B cell (primary cell): Measurements from ENCODE around the gene MYO18A. TPM values are rescaled to one million over a fixed set of nuclear protein-coding genes. Genes with fewer than 3 reads are reported as not detected.

Source experiments
- ATAC-seq: fragments of 200-7000 bp; cut with Tn5 transposase; one replicate; pipeline ENCODE4 v1.10.0; 2021; ENCODE audit warnings: low read depth, mild to moderate bottlenecking, moderate number of reproducible peaks, moderate library complexity
- CTCF ChIA-PET: fragments of 350-600 bp; sonication (Branson Sonifier 250); formaldehyde crosslinking; loops from one replicate; lab custom pipeline; 2021; ENCODE audit warnings: antibody characterized with exemption, inconsistent platforms; lab: Charles Lee
- POLR2A ChIA-PET: fragments of 350-600 bp; sonication (Branson Sonifier 250); formaldehyde crosslinking; loops from one replicate; lab custom pipeline; 2021; ENCODE audit warnings: antibody characterized with exemption; lab: Charles Lee
- DNase-seq: peaks from one replicate; pipeline ENCODE4 v3.0.0; 2013
- H2AFZ ChIP-seq: 2 replicates; pipeline ENCODE4 v1.6.1; 2012; ENCODE audit warnings: mild to moderate bottlenecking, low read depth, low read length; ENCODE audit not compliant: insufficient read depth, poor library complexity, severe bottlenecking
- H3K27ac ChIP-seq, 2 donors: 1 replicate in 1 of 2; 2 replicates in 1 of 2; pipeline ENCODE4 v1.5.1; 2012 to 2013; ENCODE audit warnings: low read length in 2 of 2, mild to moderate bottlenecking in 2 of 2, moderate library complexity in 1 of 2
- H3K27me3 ChIP-seq, 4 experiments: fragments of 200-600 bp in 1 of 4; sonication (generic) in 1 of 4; replicated peaks in 1 of 4; 1 replicate in 2 of 4; 2 replicates in 2 of 4; pipeline versions ENCODE4 v1.6.1 to v1.7.0; 2013 to 2016; ENCODE audit warnings: low read length in 3 of 4, mild to moderate bottlenecking in 2 of 4, mixed read lengths in 1 of 4, moderate library complexity in 1 of 4; ENCODE audit not compliant: insufficient read depth in 4 of 4, control insufficient read depth in 3 of 4; ENCODE audit errors: control extremely low read depth in 1 of 4
- H3K36me3 ChIP-seq, 2 experiments: replicated peaks in 1 of 2; 1 replicate in 1 of 2; 2 replicates in 1 of 2; pipeline versions ENCODE4 v1.6.1 to v1.7.1; 2013; ENCODE audit warnings: low read length in 1 of 2; ENCODE audit not compliant: insufficient read depth in 2 of 2, control insufficient read depth in 1 of 2; ENCODE audit errors: control extremely low read depth in 1 of 2, extremely low read depth in 1 of 2
- H3K4me1 ChIP-seq, 2 donors: fragments of 200-600 bp in 1 of 2; sonication (generic) in 1 of 2; 1 replicate in 1 of 2; 2 replicates in 1 of 2; pipeline versions ENCODE4 v1.5.1 to v1.6.1; 2013 to 2017; ENCODE audit warnings: low read length in 2 of 2; ENCODE audit not compliant: control insufficient read depth in 2 of 2, insufficient read depth in 2 of 2
- H3K4me2 ChIP-seq: replicated peaks from 2 replicates; pipeline ENCODE3; 2012; ENCODE audit warnings: mild to moderate bottlenecking, low read depth, low read length; ENCODE audit not compliant: poor library complexity, severe bottlenecking
- H3K4me3 ChIP-seq, 5 experiments: fragments of 200-600 bp in 1 of 5; sonication (generic) in 1 of 5; 1 replicate in 3 of 5; 2 replicates in 2 of 5; pipeline versions ENCODE4 v1.5.1 to v1.7.0; 2011 to 2016; ENCODE audit warnings: low read length in 4 of 5, mild to moderate bottlenecking in 4 of 5, low read depth in 2 of 5, control low read depth in 1 of 5, moderate library complexity in 1 of 5; ENCODE audit not compliant: insufficient read depth in 1 of 5; ENCODE audit errors: control extremely low read depth in 1 of 5, extremely low read depth in 1 of 5
- H3K79me2 ChIP-seq: fragments of 200-600 bp; sonication (generic); one replicate; pipeline ENCODE4 v1.6.0; 2016; ENCODE audit warnings: low read length; ENCODE audit not compliant: control insufficient read depth, insufficient read depth
- H3K9ac ChIP-seq: fragments of 200-600 bp; sonication (generic); 2 replicates; pipeline ENCODE4 v1.6.1; 2017; ENCODE audit warnings: mild to moderate bottlenecking, low read length, moderate library complexity
- H3K9me3 ChIP-seq, 3 donors: one replicate each; pipeline versions ENCODE4 v1.6.1 to v1.7.1; 2013; ENCODE audit warnings: low read length in 2 of 3; ENCODE audit not compliant: control insufficient read depth in 2 of 3, insufficient read depth in 1 of 3; ENCODE audit errors: control extremely low read depth in 1 of 3
- H4K20me1 ChIP-seq: 2 replicates; pipeline ENCODE4 v1.6.0; 2012; ENCODE audit warnings: mild to moderate bottlenecking, low read length; ENCODE audit not compliant: insufficient read depth, control insufficient read depth, poor library complexity, severe bottlenecking
- H3K27ac Mint-ChIP-seq: one replicate; pipeline ENCODE4 v1.8.0; 2021; ENCODE audit warnings: mixed read lengths
- H3K27me3 Mint-ChIP-seq: one replicate; pipeline ENCODE4 v1.8.0; 2021; ENCODE audit warnings: mixed read lengths
- H3K4me1 Mint-ChIP-seq: one replicate; pipeline ENCODE4 v1.8.0; 2021; ENCODE audit warnings: mixed read lengths
- H3K4me3 Mint-ChIP-seq: one replicate; pipeline ENCODE4 v1.8.0; 2021; ENCODE audit warnings: mixed read lengths
- H3K9me3 Mint-ChIP-seq: one replicate; pipeline ENCODE4 v1.8.0; 2022; ENCODE audit warnings: mixed read lengths; ENCODE audit not compliant: insufficient read depth
- EZH2 ChIP-seq: IDR thresholded peaks from 2 replicates; pipeline ENCODE4 v1.6.1; 2012; ENCODE audit warnings: borderline replicate concordance, low read depth, mild to moderate bottlenecking, moderate library complexity, low read length; ENCODE audit not compliant: insufficient read depth, poor library complexity, severe bottlenecking
- WGBS: methylation state at CpG from one replicate; pipeline ENCODE4 v1.1.5; 2013; ENCODE audit warnings: missing lambda C conversion rate; ENCODE audit not compliant: insufficient coverage; 5-methylcytosine and 5-hydroxymethylcytosine counted together
- intact Hi-C: fragments of 100-400 bp; cut with micrococcal nuclease; formaldehyde crosslinking; loops from one replicate; pipeline ENCODE4 v1.10.0; 2022
- polyA plus RNA-seq: library from polyadenylated mRNA; depleted of rRNA; stranded (reverse); fragments of >200 nt; gene quantifications from 2 replicates; pipeline ENCODE4 v1.2.3, GENCODE V29; 2012
- total RNA-seq, 2 donors: library from RNA; stranded (reverse); fragments of 120-200 nt in 1 of 2; gene quantifications; 1 replicate in 1 of 2; 2 replicates in 1 of 2; pipeline versions ENCODE4 v1.2.3 to v1.2.4, GENCODE V29; 2013 to 2022
- TF ChIP-seq, protein P1 (sequence below): fragments of 200-600 bp; IDR thresholded peaks from one replicate; pipeline ENCODE4 v1.8.0; 2022; ENCODE audit warnings: antibody characterized with exemption, mild to moderate bottlenecking

Gene MYO18A
- total and polyA plus RNA-seq, 2 donors (not counting 1 experiment from before 2014, with no cell fraction given), result 72.2 to 155 TPM

DNA sequence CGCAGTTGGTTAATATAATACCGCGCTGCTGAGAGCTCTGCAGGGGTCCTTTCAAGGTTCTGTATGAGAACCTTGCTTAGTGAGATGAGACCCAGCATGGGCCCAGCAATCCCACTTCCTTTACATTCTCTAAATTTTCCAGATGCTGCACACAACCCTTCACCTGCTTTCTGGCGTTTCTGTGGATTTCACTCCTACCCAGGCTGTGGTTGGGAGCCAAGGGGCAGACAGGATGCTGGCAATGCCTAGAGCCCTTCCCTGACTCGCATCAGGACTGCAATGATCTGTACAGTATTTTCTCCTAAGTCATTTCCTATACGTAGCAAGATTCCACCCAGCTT lies 147.4 kb downstream of the MYO18A start:
- H3K9me3 Mint-ChIP-seq, result peaks cover 5% of the 10 kb centered on the region
- no peak overlapping the region for H3K4me3 Mint-ChIP-seq
- peaks cover 61% of the 10 kb centered on the region for H3K27me3 Mint-ChIP-seq
- H4K20me1 ChIP-seq, result no peaks in the 10 kb centered on the region
- no peak overlapping the region for H3K27ac ChIP-seq
- no peaks in the 10 kb centered on the region for H3K4me1 Mint-ChIP-seq
- H3K36me3 ChIP-seq, result no peaks in the 10 kb centered on the region
- no peak for TF ChIP-seq EZH2
- TF ChIP-seq, protein P1, sequence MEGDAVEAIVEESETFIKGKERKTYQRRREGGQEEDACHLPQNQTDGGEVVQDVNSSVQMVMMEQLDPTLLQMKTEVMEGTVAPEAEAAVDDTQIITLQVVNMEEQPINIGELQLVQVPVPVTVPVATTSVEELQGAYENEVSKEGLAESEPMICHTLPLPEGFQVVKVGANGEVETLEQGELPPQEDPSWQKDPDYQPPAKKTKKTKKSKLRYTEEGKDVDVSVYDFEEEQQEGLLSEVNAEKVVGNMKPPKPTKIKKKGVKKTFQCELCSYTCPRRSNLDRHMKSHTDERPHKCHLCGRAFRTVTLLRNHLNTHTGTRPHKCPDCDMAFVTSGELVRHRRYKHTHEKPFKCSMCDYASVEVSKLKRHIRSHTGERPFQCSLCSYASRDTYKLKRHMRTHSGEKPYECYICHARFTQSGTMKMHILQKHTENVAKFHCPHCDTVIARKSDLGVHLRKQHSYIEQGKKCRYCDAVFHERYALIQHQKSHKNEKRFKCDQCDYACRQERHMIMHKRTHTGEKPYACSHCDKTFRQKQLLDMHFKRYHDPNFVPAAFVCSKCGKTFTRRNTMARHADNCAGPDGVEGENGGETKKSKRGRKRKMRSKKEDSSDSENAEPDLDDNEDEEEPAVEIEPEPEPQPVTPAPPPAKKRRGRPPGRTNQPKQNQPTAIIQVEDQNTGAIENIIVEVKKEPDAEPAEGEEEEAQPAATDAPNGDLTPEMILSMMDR, result no peak
- no peak overlapping the region for H3K4me3 ChIP-seq
- H3K9me3 ChIP-seq, result peaks cover 0 to 15% (median 14%) of the 10 kb centered on the region in 3 donors
- H3K79me2 ChIP-seq, result no peaks in the 10 kb centered on the region
- H3K27me3 ChIP-seq, result peaks cover 0 to 40% (median 11%) of the 10 kb centered on the region in 4 experiments
- no CpG with 5 or more reads among the region's 6 CpGs for WGBS
- ChIA-PET POLR2A (no interaction called here), CTCF (no interaction called here)
- H3K4me1 ChIP-seq, result no peaks in the 10 kb centered on the region
- intact Hi-C loops, result loop anchor here (10.0 kb wide), 1 partner anchor 68 kb away; no protein-coding TSS in a partner anchor
- H3K27ac Mint-ChIP-seq, result no peak overlapping the region
- H2AFZ ChIP-seq, result no peak overlapping the region
- DNase-seq, result no peak
- no peak overlapping the region for H3K9ac ChIP-seq
- ATAC-seq, result no peak
- H3K4me2 ChIP-seq, result no peak overlapping the region

DNA sequence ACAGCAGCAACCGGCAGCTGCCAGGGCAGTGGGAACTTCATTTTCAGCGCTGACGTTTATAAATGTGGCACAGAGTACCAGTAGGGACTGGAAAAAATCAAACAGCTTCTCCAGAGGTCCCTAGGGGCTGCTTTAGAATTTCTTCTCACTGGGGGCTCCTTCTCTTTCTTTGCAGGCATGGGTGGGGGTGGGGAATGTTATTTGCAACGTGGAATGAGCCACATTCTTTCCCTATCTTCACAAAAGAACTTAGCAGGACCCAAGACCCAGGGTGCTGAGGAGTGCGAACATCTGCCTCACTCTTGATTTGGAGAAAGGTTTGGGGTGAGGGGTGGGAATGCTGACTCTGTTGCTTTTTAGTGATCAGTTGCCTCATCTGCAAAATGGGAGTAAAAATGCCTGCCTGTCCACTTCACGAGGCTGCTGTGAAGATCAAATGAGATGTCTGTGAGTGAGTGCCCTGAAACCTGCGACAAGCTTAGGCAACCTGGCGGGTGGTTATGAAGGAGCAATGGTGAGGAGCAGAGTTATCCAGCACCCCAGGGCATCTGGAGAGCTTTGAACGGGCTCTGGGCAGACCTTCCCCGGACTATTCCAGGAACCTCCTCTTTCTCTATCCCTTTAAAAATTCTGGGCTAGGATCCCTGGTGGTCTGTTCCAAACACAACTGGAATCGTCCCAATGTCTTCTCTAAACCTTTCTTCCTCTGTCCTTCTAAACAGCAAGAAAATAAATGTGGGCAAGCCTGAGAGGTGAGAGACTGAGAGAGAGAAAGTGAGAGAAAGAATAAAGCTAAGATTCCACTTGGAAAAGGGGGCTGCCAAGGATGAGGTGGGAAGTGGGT lies 148.0 kb downstream of the MYO18A start:
- Histone ChIP-seq H3K4me2 (no peak overlapping the region), H3K79me2 (no peaks in the 10 kb centered on the region), H3K27ac (no peak overlapping the region), H3K9me3 (peaks cover 0 to 15% (median 12%) of the 10 kb centered on the region in 3 donors), H3K9ac (no peak overlapping the region), H3K4me1 (no peaks in the 10 kb centered on the region), H3K36me3 (no peaks in the 10 kb centered on the region), H3K27me3 (peaks cover 0 to 45% (median 12%) of the 10 kb centered on the region in 4 experiments), H4K20me1 (no peaks in the 10 kb centered on the region), H2AFZ (no peak overlapping the region), H3K4me3 (no peak overlapping the region)
- H3K27ac Mint-ChIP-seq, result no peak overlapping the region
- ATAC-seq (no peak), DNase-seq (no peak)
- POLR2A ChIA-PET, result no interaction called here
- no peaks in the 10 kb centered on the region for H3K4me1 Mint-ChIP-seq
- TF ChIP-seq EZH2, result no peak
- TF ChIP-seq, protein P1, result no peak
- peaks cover 5% of the 10 kb centered on the region for H3K9me3 Mint-ChIP-seq
- H3K27me3 Mint-ChIP-seq, result peaks cover 64% of the 10 kb centered on the region
- intact Hi-C loops, result loop anchor here (10.0 kb wide), 1 partner anchor 67 kb away; no protein-coding TSS in a partner anchor
- WGBS, result 48% methylated on average over 9 of the region's 11 CpGs
- CTCF ChIA-PET, result no interaction called here
- H3K4me3 Mint-ChIP-seq, result no peak overlapping the region
